Type B pancreatic cell (in vitro differentiated cells): ENCODE results near the gene STMP1. TPM values are rescaled to one million over a fixed set of nuclear protein-coding genes. Genes with fewer than 3 reads are reported as not detected.

Experiments
- DNase-seq: peaks from one replicate; pipeline ENCODE4 v3.0.0; 2021; ENCODE audit warnings: mixed read lengths; ENCODE audit not compliant: unreplicated experiment; ENCODE audit errors: extremely low spot score
- H3K27ac Mint-ChIP-seq: 2 replicates; pipeline ENCODE4 v1.8.0; 2021; ENCODE audit warnings: mild to moderate bottlenecking, mixed read lengths
- H3K27me3 Mint-ChIP-seq: 2 replicates; pipeline ENCODE4 v1.8.0; 2021; ENCODE audit warnings: mixed read lengths
- H3K36me3 Mint-ChIP-seq: 2 replicates; pipeline ENCODE4 v1.8.0; 2021; ENCODE audit warnings: mixed read lengths
- H3K4me1 Mint-ChIP-seq: one replicate; pipeline ENCODE4 v1.8.0; 2021; ENCODE audit warnings: mixed read lengths; ENCODE audit not compliant: unreplicated experiment
- H3K4me3 Mint-ChIP-seq: 2 replicates; pipeline ENCODE4 v1.8.0; 2021; ENCODE audit warnings: mild to moderate bottlenecking, mixed read lengths
- H3K9me3 Mint-ChIP-seq: 2 replicates; pipeline ENCODE4 v1.8.0; 2021; ENCODE audit warnings: mixed read lengths
- total RNA-seq: library from RNA; stranded (reverse); gene quantifications from 2 replicates; pipeline ENCODE4 v1.2.1, GENCODE V29; 2021; ENCODE audit warnings: low replicate concordance
- TF ChIP-seq, protein P1 (sequence below): fragments of 200-600 bp; sonication (generic); conservative IDR thresholded peaks from 2 replicates; pipeline ENCODE4 v1.5.0; 2021; ENCODE audit warnings: antibody characterized with exemption, mild to moderate bottlenecking

Gene STMP1
- total RNA-seq, 1 donor from 2014 or later = 58.2 TPM

DNA sequence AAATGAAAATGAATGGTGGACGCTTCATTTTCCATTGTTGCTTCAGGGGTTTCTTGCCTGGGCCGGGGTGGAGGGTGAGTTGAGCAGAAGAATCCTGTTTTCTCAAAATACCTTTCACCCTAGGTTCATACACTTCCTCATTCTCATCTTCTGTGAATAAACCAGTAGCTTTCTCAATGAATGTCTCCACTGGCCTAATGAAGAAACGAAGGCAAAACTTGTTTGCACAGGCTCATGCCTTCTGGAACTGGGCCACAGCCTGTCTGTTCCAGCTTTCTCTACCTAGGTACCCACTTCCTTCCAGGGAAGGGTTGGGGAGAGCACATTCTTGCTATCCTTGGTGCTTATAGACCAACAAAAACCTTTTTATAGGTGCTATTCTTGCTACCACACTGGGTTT, 21.3 kb downstream of the STMP1 start:
- Mint-ChIP-seq H3K27ac (peak overlapping the region; percentile 62), H3K27me3 (no peaks in the 10 kb centered on the region), H3K9me3 (no peaks in the 10 kb centered on the region), H3K36me3 (peaks cover 18% of the 10 kb centered on the region), H3K4me1 (peaks cover 24% of the 10 kb centered on the region), H3K4me3 (no peak overlapping the region)
- DNase-seq = no peak
- TF ChIP-seq, protein P1, sequence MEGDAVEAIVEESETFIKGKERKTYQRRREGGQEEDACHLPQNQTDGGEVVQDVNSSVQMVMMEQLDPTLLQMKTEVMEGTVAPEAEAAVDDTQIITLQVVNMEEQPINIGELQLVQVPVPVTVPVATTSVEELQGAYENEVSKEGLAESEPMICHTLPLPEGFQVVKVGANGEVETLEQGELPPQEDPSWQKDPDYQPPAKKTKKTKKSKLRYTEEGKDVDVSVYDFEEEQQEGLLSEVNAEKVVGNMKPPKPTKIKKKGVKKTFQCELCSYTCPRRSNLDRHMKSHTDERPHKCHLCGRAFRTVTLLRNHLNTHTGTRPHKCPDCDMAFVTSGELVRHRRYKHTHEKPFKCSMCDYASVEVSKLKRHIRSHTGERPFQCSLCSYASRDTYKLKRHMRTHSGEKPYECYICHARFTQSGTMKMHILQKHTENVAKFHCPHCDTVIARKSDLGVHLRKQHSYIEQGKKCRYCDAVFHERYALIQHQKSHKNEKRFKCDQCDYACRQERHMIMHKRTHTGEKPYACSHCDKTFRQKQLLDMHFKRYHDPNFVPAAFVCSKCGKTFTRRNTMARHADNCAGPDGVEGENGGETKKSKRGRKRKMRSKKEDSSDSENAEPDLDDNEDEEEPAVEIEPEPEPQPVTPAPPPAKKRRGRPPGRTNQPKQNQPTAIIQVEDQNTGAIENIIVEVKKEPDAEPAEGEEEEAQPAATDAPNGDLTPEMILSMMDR = no peak

DNA sequence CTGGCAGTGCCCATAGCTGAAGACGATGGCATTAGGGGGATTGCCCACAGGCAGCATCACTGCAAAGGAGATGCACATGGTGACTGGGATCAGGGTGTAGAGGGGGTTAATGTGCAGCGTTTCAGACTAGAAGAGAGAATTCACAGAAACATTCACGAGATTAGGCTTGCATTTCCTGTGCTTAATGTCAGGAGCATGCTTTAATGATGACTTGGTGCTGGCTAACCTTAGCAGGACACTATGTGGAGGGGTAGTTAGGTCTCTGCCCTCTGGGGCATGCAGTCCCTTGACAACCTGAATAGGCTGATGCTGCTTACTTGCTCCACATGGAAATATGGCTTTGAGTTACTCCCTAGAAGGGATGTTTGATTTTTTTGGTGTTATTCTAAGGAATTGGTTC, 21.8 kb downstream of the STMP1 start:
- TF ChIP-seq, protein P1 = no peak
- Mint-ChIP-seq H3K27me3 (no peaks in the 10 kb centered on the region), H3K4me3 (no peak overlapping the region), H3K36me3 (peaks cover 19% of the 10 kb centered on the region), H3K27ac (peak overlapping the region; percentile 34), H3K4me1 (peaks cover 24% of the 10 kb centered on the region), H3K9me3 (no peaks in the 10 kb centered on the region)
- no peak for DNase-seq

DNA sequence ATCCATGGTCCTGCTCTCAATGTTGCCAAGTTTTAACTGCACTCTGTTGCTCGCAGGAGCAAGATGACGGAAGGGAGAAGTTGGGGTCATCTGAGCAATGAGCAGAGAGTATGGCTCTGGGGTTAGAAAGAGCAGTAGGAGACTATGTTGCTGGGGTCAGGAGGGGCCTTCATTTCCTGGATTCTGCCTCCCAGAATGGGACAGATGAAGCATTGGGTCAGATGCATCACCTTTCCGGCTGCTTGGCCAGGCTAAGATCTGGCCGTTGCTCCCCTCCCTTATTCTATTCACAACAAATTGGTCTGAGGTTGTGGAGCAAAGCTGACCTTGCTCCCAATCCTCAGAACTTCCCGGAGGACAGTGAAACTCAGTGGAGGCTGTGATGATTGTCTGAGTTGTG, 22.4 kb downstream of the STMP1 start:
- no peaks in the 10 kb centered on the region for H3K27me3 Mint-ChIP-seq
- H3K36me3 Mint-ChIP-seq = peaks cover 23% of the 10 kb centered on the region
- H3K4me1 Mint-ChIP-seq = peaks cover 24% of the 10 kb centered on the region
- H3K4me3 Mint-ChIP-seq = no peak overlapping the region
- H3K9me3 Mint-ChIP-seq = no peaks in the 10 kb centered on the region
- TF ChIP-seq, protein P1 = no peak
- no peak for DNase-seq
- H3K27ac Mint-ChIP-seq = peak overlapping the region; percentile 34

DNA sequence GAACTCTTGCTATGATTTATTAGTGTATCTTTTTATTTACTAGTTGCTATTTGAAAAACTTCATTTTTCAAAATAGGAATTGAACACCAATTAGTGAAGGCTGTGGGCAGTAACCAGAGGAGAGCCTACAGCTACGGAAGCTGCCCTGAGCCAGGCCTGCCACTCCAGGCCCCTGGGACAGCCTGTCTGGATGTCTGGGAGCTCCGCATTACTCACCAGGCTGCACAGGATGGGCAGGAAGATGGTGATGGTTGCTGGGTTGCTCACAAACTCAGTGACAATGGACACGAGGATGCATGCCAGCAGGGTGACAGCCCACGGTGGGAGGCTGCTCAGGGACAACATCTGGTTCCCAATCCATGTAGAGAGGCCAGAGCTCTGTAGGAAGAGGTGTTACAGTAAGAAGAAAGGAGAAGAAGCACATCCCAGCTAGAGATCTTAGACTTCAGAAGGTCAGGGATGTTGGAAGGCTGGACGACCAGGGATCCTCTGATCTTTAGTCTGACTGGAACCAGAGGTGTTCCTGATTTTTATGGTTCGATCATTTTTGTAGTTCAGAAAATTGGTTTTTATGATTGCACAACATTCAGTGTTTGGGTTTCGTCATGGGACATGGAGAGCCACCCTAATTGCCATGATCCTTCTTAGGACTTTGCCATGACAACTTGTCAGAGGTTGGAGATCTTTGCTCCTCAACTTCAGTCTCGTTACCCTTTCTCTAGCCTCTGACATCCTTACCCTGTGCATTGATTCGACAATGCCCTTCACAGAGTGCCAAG, 23.2 kb downstream of the STMP1 start:
- no peak for DNase-seq
- H3K27ac Mint-ChIP-seq = no peak overlapping the region
- H3K27me3 Mint-ChIP-seq = no peaks in the 10 kb centered on the region
- no peaks in the 10 kb centered on the region for H3K9me3 Mint-ChIP-seq
- TF ChIP-seq, protein P1 = no peak
- H3K4me3 Mint-ChIP-seq = no peak overlapping the region
- peaks cover 26% of the 10 kb centered on the region for H3K36me3 Mint-ChIP-seq
- peaks cover 24% of the 10 kb centered on the region for H3K4me1 Mint-ChIP-seq

DNA sequence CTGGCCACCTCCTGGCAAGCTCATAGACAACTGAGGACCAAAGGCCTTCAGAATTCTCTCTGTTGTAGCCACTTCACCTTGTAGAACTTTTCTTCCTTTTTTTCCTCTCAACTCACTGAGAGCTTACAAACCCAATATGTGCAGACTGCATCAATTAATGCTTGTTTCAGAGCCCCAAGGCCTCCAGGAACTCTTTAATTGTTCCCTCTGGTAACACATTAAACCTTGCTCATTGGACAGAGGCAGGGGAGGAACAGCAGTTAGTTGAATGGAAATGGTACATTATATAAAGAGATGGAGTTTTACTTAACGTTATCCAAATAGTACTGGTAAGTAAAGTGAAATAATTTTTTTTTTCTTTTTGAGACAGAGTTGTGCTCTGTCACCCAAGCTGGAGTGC, 25.2 kb downstream of the STMP1 start:
- no peak overlapping the region for H3K4me3 Mint-ChIP-seq
- no peaks in the 10 kb centered on the region for H3K9me3 Mint-ChIP-seq
- H3K27me3 Mint-ChIP-seq = no peaks in the 10 kb centered on the region
- H3K36me3 Mint-ChIP-seq = peaks cover 24% of the 10 kb centered on the region
- no peak overlapping the region for H3K27ac Mint-ChIP-seq
- peaks cover 24% of the 10 kb centered on the region for H3K4me1 Mint-ChIP-seq
- TF ChIP-seq, protein P1 = no peak
- no peak for DNase-seq
